GM19328 (cell line): Measurements from ENCODE around the gene CPA4.

Source experiments
- ATAC-seq: cut with Tn5 transposase; IDR thresholded peaks from one replicate; pipeline ENCODE4 v1.9.1; 2021; ENCODE audit warnings: mild to moderate bottlenecking, moderate library complexity; ENCODE audit not compliant: unreplicated experiment

The CPA4 gene

GRCh38 chr7:130362251-130362816 lies 69.4 kb downstream of the CPA4 start:
- no peak for ATAC-seq

DNA sequence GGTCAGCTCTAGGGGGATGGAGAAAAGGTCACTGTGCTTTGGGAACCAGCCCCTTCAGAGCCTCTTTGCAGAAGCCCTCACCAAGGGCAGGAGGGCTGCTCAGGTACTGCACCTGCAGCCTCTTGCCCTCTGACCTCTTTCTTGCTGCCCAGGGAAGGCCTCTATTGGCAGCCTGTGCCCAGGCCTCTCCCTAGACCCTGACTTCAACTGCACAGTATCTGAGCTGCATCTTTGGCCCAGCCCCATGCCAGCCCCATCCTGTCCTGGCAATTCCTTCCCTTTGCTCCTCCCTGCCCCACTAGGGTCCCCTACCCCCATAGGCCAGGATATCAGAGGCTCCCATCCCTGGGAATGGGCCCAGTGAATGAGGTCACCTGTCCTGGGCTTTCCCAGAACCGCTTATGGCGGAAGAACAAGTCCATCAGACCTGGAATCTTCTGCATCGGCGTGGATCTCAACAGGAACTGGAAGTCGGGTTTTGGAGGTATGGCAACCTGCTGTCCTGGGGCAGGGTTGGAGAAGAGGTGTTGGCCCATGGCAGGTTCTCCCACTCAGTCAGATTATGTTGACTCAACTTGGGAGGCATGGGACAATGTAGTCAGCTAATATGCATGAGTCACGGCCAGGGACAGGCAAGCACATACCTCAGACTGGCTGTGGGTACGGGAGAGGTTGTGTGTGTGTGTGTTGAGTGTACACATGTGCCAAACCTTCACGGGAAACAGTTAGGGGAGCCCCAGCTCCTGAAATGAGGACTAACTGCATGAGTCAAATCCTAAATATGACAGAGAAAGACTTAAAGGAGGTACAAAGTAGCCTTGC lies 70.3 kb downstream of the CPA4 start:
- ATAC-seq, result no peak

- no peak for ATAC-seq
These were observed 71.5 kb downstream of the CPA4 start for GRCh38 chr7:130364451-130364850.

DNA sequence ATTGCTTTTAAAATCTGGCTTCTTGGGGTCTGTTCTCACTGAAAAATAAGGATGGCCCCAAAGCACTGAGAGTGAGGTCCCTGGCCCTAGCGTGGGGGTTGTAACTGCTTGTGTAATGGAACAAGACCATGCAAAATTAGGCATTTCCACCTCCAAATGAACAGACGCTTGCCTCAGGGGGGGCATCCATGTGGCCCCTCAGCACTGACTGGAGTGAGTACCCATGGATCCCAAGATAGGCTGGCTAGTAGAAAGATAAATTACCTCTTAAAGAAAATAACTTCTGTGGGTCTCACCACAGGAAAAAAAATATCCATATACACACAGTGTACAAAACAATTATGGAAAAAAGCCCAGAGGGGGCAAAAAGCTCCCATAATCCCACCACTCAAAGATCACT lies 72.1 kb downstream of the CPA4 start:
- ATAC-seq, result no peak

- peak; percentile 60 for ATAC-seq
These were observed 72.8 kb downstream of the CPA4 start for GRCh38 chr7:130365511-130366441.

DNA sequence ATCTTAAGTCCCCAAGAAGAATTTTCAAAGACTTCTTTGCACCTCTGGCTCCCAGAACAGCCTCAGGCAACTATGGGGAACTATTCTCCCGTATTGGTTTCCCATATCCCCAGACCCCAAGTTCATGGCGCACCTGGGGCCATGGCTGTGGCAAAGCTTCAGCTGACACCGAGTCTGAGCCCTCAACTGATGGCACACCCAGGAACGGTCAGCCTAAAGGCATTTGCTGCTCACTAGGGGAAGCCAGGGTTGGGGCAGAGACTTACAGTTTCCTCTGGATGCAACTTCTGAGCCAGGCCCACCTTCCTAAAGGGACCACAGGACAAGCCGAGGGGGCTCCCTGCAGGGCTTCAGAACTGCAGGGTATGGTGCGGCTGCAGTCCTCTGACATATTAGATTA lies 73.6 kb downstream of the CPA4 start:
- ATAC-seq, result no peak

GRCh38 chr7:130367088-130367755 lies 74.3 kb downstream of the CPA4 start:
- ATAC-seq, result no peak

DNA sequence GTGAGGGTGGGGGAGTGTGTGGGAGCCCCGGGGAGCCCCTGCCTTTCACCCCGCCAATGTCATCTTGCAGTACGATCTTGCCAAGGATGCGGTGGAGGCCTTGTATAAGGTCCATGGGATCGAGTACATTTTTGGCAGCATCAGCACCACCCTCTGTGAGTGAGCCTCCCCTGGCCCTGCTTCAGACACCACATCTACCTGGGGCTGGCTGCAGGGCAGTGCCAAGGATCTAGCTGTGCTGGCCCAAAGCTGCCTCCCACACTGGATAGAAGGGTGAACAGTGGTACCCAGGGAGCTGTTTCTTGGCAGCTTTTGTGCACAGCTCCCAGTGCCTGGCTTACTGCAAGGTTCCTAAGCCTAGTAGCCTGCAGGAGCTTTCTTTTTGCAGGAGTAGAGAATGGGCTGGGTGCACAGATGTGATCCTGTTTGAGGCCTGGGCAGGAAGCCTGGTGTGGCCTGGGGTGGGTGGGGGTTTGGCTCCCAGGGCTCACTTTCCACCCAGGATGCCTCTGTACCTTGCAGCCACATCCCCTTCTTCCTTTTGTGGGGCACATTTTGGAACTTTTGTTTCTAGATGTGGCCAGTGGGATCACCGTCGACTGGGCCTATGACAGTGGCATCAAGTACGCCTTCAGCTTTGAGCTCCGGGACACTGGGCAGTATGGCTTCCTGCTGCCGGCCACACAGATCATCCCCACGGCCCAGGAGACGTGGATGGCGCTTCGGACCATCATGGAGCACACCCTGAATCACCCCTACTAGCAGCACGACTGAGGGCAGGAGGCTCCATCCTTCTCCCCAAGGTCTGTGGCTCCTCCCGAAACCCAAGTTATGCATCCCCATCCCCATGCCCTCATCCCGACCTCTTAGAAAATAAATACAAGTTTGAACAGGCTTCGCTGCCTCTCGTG lies 75.1 kb downstream of the CPA4 start:
- ATAC-seq, result no peak

- ATAC-seq, result no peak
These were observed 76.2 kb downstream of the CPA4 start for GRCh38 chr7:130369110-130369711.

- ATAC-seq, result no peak
These were observed 77.0 kb downstream of the CPA4 start for GRCh38 chr7:130369831-130370550.

GRCh38 chr7:130371046-130371445 lies 78.1 kb downstream of the CPA4 start:
- no peak for ATAC-seq

GRCh38 chr7:130372402-130373165 lies 79.6 kb downstream of the CPA4 start:
- ATAC-seq, result no peak
